ENCODE data around the gene USP3. TPM values are rescaled to one million over a fixed set of nuclear protein-coding genes. Genes with fewer than 3 reads are reported as not detected.

The USP3 gene
- total and polyA plus RNA-seq, 2 donors (not counting 3 experiments of a cell fraction or from before 2014, with no cell fraction given): 18.8 to 52.4 TPM

DNA sequence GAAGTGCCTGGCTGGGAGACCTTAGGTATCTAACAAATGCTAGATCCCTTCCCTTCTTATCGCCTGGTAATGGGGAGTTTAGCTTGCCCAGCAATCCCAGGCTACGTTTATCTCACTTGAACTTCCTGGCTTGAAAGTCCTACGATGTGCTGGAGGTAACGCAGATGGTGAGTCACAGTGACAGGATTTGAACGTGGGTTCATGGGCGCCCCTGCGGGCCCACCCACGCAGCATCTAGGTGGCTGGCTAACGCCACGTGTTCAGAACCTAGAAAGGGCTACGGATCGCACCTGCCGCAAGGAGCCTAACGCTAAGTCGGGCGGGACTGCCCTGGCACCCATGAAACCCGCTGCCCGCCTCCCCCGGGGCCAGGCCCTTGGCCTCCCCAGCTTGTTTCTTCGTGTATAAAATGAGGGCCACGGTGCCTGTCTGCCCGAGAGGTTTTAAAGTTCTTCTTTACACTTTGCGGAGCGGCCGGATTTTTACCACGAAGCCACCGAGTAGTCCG lies 600 bp upstream of the USP3 start:
- peak; percentile 85 for DNase-seq (ENCODE audit: low read depth, low spot score)
- Histone ChIP-seq H3K9me3 (replicated peaks; ENCODE audit: control insufficient read depth, insufficient read depth, low read length) (no peaks in the 10 kb centered on the region), H3K79me2 (ENCODE audit: control insufficient read depth, insufficient read depth, low read length) (peaks cover 42% of the 10 kb centered on the region), H3K27ac (ENCODE audit: insufficient read depth, low read depth, low read length) (peak overlapping the region; percentile 92), H3K4me1 (ENCODE audit: control insufficient read depth, extremely low read depth, insufficient read depth, low read length) (peaks cover 55% of the 10 kb centered on the region), H3K4me3 (replicated peaks in 1 of 3; ENCODE audit: insufficient read depth in 1 of 3, low read depth in 1 of 3, low read length in 3 of 3) (peak overlapping the region in 2 of 3 experiments; percentile 39 to 51), H3K4me2 (ENCODE audit: insufficient read depth, low read length) (peak overlapping the region; percentile 65), H3K9ac (replicated peaks; ENCODE audit: extremely low read depth, insufficient read depth, low read length) (peak overlapping the region; percentile 86), H3K27me3 (ENCODE audit: control insufficient read depth in 2 of 2, insufficient read depth in 2 of 2, low read length in 2 of 2) (no peaks in the 10 kb centered on the region), H3K36me3 (ENCODE audit: control insufficient read depth in 2 of 2, extremely low read depth in 1 of 2, insufficient read depth in 2 of 2, low read length in 2 of 2) (no peaks in the 10 kb centered on the region), H2AFZ (ENCODE audit: low read depth, low read length) (no peak overlapping the region), H3K9me1 (replicated peaks; ENCODE audit: control insufficient read depth, extremely low read depth, insufficient read depth, low read length) (no peaks in the 10 kb centered on the region), H4K20me1 (replicated peaks; ENCODE audit: control insufficient read depth, extremely low read depth, insufficient read depth, low read length) (peaks cover 7% of the 10 kb centered on the region)
- FAIRE-seq: peak; percentile 72
- dilution Hi-C loops (cut with MboI; ENCODE audit: extremely low pct_ligation_motif_present, low sequenced_read_pairs) (no loop called here), intact Hi-C loops (cut with micrococcal nuclease) (loop anchor here (1.0 to 5.0 kb wide), 7 partner anchors 16 to 606 kb away; no protein-coding TSS in a partner anchor)
- ChIA-PET POLR2A (interaction anchor here (1.0 to 1.1 kb wide), 2 partner anchors 19 to 60 kb away, joined by 3 to 6 read pairs; no protein-coding TSS in a partner anchor), CTCF (interaction anchor here (1.2 to 6.4 kb wide), 6 partner anchors 16 to 106 kb away, joined by 3 to 76 read pairs (median 24); no protein-coding TSS in a partner anchor)
- BruUV-seq (replicated peaks): TSS peak; percentile 85
- TF ChIP-seq MYC (IDR thresholded peaks at IDR 0.05; ENCODE audit: low read depth, low read length): no peak
- TF ChIP-seq FOS (IDR thresholded peaks at IDR 0.05; ENCODE audit: borderline replicate concordance, insufficient read depth, low read length): peak; percentile 62
- peak; percentile 53 for TF ChIP-seq JUN (IDR thresholded peaks at IDR 0.05; ENCODE audit: borderline replicate concordance, insufficient read depth, insufficient read length, low read depth)
- no peak for TF ChIP-seq EZH2 (IDR thresholded peaks at IDR 0.05; ENCODE audit: borderline replicate concordance, low read depth, low read length, severe bottlenecking)
- TF ChIP-seq MAX (IDR thresholded peaks at IDR 0.05; ENCODE audit: insufficient read depth, insufficient read length): peak; percentile 72
- no peak for TF ChIP-seq POLR2A (IDR thresholded peaks at IDR 0.05; ENCODE audit: low read depth, low read length)
- peak; percentile 64 for TF ChIP-seq GATA2 (IDR thresholded peaks at IDR 0.05; ENCODE audit: insufficient read depth, insufficient read length, low read depth, low read length)
- TF ChIP-seq POLR2AphosphoS5 (IDR thresholded peaks at IDR 0.05; ENCODE audit: insufficient read depth, low read depth, low read length): no peak
- TF ChIP-seq, protein P1, sequence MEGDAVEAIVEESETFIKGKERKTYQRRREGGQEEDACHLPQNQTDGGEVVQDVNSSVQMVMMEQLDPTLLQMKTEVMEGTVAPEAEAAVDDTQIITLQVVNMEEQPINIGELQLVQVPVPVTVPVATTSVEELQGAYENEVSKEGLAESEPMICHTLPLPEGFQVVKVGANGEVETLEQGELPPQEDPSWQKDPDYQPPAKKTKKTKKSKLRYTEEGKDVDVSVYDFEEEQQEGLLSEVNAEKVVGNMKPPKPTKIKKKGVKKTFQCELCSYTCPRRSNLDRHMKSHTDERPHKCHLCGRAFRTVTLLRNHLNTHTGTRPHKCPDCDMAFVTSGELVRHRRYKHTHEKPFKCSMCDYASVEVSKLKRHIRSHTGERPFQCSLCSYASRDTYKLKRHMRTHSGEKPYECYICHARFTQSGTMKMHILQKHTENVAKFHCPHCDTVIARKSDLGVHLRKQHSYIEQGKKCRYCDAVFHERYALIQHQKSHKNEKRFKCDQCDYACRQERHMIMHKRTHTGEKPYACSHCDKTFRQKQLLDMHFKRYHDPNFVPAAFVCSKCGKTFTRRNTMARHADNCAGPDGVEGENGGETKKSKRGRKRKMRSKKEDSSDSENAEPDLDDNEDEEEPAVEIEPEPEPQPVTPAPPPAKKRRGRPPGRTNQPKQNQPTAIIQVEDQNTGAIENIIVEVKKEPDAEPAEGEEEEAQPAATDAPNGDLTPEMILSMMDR (IDR thresholded peaks at IDR 0.05; ENCODE audit: extremely low read depth in 1 of 2, insufficient read depth in 1 of 2, low read depth in 1 of 2, low read length in 2 of 2): no peak

Data from endothelial cell of umbilical vein (primary cell).